ENCODE results near the gene ZNF837. TPM values are rescaled to one million over a fixed set of nuclear protein-coding genes. Genes with fewer than 3 reads are reported as not detected.

Gene ZNF837
- total RNA-seq, 1 experiment from 2014 or later = 4.9 TPM

DNA sequence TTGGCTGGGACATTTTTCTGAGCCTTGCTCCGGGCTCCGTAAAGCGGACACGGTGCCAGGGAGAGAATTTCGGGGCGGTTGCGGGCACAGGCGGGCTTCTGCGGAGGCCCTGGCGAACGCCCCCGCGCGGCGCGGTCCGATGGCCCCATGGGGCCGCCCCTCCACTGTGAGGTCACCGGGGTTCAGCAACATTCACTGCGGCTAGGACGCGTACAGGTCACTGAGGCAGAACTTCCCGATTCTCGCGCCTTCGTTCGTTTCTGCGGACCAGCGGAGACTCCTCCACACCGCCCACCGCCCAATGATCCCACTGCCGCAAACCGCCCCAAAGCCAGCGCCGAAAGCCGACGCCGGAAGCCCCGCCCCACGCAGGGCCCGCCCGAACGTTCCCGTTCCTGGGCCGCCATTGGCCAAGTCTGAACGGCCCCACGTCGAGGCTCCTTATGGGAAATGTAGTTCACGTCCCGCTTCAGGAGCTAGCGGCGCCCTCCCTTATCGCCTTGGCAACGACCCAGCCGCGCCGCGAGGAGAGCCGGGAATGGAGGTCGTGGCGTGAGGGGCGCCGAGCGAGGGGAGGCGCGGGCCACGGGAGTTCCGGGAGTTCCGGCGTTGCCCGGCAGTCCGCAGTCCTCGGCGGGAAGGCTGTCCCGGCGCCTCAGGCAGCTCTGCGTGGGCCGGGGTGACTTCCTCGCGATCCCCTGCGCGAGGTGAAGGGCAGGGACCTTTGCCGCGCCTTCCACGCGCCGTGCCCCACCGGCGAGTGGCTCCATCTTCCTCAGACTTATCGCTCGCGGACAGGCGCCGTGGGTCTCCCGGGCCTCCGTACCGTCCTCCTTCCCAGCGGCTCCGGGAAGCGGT is 27.6 kb upstream of the ZNF837 start, which contains the start of gene ZNF584 (continued):
- TF ChIP-seq, protein P1, sequence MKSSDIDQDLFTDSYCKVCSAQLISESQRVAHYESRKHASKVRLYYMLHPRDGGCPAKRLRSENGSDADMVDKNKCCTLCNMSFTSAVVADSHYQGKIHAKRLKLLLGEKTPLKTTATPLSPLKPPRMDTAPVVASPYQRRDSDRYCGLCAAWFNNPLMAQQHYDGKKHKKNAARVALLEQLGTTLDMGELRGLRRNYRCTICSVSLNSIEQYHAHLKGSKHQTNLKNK (CRISPR knock-in tag; IDR thresholded peaks at IDR 0.05) = no peak
- peak; percentile 67 for TF ChIP-seq MAX (CRISPR knock-in tag; IDR thresholded peaks at IDR 0.05)
- TF ChIP-seq TEAD1 (CRISPR knock-in tag; IDR thresholded peaks at IDR 0.05) = peak; percentile 79
- no peak for TF ChIP-seq JAZF1 (CRISPR knock-in tag; IDR thresholded peaks at IDR 0.05)
- no peak for TF ChIP-seq CBFB (CRISPR knock-in tag; IDR thresholded peaks at IDR 0.05; ENCODE audit: low read depth)
- peak; percentile 82 for TF ChIP-seq CREM (CRISPR knock-in tag; IDR thresholded peaks at IDR 0.05)
- TF ChIP-seq, protein P2, sequence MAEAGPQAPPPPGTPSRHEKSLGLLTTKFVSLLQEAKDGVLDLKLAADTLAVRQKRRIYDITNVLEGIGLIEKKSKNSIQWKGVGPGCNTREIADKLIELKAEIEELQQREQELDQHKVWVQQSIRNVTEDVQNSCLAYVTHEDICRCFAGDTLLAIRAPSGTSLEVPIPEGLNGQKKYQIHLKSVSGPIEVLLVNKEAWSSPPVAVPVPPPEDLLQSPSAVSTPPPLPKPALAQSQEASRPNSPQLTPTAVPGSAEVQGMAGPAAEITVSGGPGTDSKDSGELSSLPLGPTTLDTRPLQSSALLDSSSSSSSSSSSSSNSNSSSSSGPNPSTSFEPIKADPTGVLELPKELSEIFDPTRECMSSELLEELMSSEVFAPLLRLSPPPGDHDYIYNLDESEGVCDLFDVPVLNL (CRISPR knock-in tag; IDR thresholded peaks at IDR 0.05; ENCODE audit: borderline replicate concordance, low read depth) = no peak
- no peak for TF ChIP-seq MXD4 (CRISPR knock-in tag; IDR thresholded peaks at IDR 0.05; ENCODE audit: borderline replicate concordance)
- no peak for TF ChIP-seq TP53 (CRISPR knock-in tag; IDR thresholded peaks at IDR 0.05)
- peak; percentile 59 for TF ChIP-seq JUN (CRISPR knock-in tag; IDR thresholded peaks at IDR 0.05)
- TF ChIP-seq, protein P3, sequence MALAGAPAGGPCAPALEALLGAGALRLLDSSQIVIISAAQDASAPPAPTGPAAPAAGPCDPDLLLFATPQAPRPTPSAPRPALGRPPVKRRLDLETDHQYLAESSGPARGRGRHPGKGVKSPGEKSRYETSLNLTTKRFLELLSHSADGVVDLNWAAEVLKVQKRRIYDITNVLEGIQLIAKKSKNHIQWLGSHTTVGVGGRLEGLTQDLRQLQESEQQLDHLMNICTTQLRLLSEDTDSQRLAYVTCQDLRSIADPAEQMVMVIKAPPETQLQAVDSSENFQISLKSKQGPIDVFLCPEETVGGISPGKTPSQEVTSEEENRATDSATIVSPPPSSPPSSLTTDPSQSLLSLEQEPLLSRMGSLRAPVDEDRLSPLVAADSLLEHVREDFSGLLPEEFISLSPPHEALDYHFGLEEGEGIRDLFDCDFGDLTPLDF (CRISPR knock-in tag; IDR thresholded peaks at IDR 0.05) = no peak
- peak; percentile 36; the same call in 1 of the 2 replicates for TF ChIP-seq FOXK1 (CRISPR knock-in tag; IDR thresholded peaks at IDR 0.05)
- TF ChIP-seq TEAD4 (CRISPR knock-in tag; IDR thresholded peaks at IDR 0.05) = no peak
- TF ChIP-seq ZNF317 (CRISPR knock-in tag; IDR thresholded peaks at IDR 0.05; ENCODE audit: borderline replicate concordance, low read depth) = 0 out of 2 replicates have a peak, but pooled peaks have one; percentile 4
- TF ChIP-seq, protein P4, sequence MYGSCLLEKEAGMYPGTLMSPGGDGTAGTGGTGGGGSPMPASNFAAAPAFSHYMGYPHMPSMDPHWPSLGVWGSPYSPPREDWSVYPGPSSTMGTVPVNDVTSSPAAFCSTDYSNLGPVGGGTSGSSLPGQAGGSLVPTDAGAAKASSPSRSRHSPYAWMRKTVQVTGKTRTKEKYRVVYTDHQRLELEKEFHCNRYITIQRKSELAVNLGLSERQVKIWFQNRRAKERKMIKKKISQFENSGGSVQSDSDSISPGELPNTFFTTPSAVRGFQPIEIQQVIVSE (CRISPR knock-in tag; IDR thresholded peaks at IDR 0.05; ENCODE audit: borderline replicate concordance) = no peak
- peak; percentile 21; the same call in 1 of the 2 replicates for TF ChIP-seq ZNF232 (CRISPR knock-in tag; IDR thresholded peaks at IDR 0.05)
- TF ChIP-seq PRDM15 (CRISPR knock-in tag; IDR thresholded peaks at IDR 0.05) = no peak
- TF ChIP-seq SP1 (CRISPR knock-in tag; conservative IDR thresholded peaks at IDR 0.05) = peak; percentile 95
- no peak for TF ChIP-seq ZNF263 (CRISPR knock-in tag; IDR thresholded peaks at IDR 0.05; ENCODE audit: low read depth)
- TF ChIP-seq, protein P5, sequence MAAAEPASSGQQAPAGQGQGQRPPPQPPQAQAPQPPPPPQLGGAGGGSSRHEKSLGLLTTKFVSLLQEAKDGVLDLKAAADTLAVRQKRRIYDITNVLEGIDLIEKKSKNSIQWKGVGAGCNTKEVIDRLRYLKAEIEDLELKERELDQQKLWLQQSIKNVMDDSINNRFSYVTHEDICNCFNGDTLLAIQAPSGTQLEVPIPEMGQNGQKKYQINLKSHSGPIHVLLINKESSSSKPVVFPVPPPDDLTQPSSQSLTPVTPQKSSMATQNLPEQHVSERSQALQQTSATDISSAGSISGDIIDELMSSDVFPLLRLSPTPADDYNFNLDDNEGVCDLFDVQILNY (CRISPR knock-in tag; IDR thresholded peaks at IDR 0.05) = peak; percentile 77
- TF ChIP-seq RELA (CRISPR knock-in tag; IDR thresholded peaks at IDR 0.05; ENCODE audit: borderline replicate concordance) = no peak
- no peak for TF ChIP-seq IRF1 (CRISPR knock-in tag; IDR thresholded peaks at IDR 0.05)
- peak; percentile 33; the same call in 1 of the 2 replicates for TF ChIP-seq CREB1 (CRISPR knock-in tag; IDR thresholded peaks at IDR 0.05)
- TF ChIP-seq, protein P6, sequence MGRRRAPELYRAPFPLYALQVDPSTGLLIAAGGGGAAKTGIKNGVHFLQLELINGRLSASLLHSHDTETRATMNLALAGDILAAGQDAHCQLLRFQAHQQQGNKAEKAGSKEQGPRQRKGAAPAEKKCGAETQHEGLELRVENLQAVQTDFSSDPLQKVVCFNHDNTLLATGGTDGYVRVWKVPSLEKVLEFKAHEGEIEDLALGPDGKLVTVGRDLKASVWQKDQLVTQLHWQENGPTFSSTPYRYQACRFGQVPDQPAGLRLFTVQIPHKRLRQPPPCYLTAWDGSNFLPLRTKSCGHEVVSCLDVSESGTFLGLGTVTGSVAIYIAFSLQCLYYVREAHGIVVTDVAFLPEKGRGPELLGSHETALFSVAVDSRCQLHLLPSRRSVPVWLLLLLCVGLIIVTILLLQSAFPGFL (CRISPR knock-in tag; IDR thresholded peaks at IDR 0.05; ENCODE audit: borderline replicate concordance) = peak; percentile 54; the same call in 1 of the 2 replicates
- TF ChIP-seq SMAD3 (CRISPR knock-in tag; IDR thresholded peaks at IDR 0.05; ENCODE audit: borderline replicate concordance) = no peak
- TF ChIP-seq ZNF121 (CRISPR knock-in tag; IDR thresholded peaks at IDR 0.05) = no peak
